ENCODE results near the gene SESN2.

Gene SESN2

DNA sequence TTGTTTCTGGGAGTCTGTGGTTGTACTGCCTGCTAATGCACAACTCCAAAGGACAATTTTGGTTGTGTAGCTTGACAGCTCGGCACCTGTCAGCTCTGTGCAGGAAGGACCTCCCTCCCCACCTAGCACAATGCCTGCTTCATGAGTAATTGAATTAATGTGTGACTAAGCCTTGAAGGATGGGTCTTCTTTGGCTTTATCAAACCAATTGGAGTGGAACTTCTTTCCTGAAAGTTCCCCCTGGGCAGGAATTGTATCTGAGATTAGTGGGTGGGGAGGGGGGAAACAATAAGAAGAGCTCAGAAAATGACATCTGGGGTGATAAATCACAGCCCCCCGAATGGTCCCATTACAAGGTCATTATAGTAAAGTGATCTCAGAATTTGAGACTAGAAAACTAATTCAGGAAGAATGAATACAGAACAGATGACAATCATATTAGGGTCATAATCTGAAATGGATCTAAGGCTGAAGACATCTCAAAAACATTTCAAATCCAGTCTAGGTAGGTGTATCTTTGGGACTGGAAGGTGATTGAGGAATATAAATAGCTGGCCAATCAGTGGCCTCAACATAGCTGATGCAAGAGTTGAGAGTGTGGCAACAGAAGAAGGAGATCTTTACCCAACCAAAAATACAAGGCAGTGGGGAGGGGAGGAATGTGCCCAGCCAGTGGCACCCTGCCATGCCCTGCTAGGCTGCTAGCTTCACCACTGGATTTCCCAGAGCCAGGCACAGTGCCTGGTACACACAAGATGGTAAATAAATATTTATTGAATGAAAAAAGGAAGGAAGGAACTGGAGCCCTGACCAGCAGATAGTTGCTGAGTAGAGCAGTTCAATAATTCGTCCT lies 10.1 kb upstream of the SESN2 start:
- no peak for DNase-seq (ENCODE audit: low read depth in 2 of 2)

DNA sequence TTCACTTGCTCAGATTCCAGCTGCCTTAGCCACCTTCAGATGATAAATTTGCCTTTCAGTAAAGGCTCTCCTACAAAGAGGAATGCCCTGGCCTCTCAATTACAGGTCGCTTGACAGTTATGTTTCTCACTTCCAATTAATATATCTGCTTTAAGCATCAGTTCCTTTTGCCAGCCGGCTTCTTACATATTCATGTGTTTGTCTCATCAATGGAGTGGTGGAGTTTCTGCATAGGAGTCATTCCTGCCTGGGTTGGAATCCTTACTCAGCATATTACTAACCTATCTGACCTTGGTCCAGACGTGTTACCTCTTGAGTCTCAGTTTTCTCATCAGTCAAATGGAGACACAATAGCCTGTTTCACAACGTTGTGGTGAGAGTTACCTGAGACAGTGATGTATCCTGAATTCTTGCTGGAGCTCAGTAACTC lies 9.4 kb upstream of the SESN2 start:
- DNase-seq (ENCODE audit: low read depth in 2 of 2): no peak

DNA sequence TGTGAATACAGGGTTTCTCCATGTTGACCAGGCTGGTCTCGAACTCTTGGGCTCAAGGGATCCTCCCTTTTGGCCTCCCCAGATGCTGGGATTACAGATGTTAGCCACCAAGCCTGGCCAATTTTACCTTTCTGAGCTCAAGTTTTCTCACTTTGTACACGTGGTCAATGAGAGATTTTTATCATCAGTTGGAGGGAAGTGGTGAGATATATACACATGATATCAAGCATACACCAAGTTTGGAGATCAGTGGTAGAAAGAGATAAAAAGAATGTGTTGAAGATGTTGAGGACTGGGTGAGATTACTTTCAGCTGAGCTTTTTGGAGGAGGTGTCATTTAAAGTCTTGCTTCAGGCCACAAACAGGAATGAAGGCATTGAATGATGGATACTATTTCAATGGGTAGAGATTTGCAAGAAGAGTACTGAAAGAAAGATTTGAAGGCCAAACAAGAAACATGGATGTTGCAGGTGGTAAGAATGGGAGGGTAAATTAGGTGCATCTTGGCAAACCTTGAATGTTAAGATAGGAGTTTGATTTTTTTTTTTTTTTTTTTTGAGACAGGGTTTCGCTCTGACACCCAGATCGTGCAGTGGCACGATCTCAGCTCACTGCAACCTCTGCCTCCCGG lies 3.0 kb upstream of the SESN2 start:
- DNase-seq (ENCODE audit: low read depth in 2 of 2): no peak

DNA sequence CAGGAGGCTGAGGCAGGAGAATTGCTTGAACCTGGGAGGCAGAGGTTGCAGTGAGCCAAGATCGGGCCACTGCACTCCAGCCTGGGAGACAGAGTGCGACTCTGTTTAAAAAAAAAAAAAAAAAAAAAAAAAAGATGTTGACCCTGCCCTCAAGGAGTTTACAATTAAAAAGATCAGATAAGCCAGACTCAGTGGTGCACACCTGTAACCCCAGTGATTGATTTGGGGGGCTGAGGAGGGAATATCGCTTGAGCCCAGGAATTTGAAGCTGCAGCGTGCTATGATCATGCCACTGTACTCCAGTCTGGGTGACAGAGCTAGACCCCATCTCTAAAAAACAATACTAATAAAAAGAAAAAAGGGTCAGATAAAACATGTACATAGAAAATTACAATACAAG lies 1.6 kb upstream of the SESN2 start:
- no peak for DNase-seq (ENCODE audit: low read depth in 2 of 2)

DNA sequence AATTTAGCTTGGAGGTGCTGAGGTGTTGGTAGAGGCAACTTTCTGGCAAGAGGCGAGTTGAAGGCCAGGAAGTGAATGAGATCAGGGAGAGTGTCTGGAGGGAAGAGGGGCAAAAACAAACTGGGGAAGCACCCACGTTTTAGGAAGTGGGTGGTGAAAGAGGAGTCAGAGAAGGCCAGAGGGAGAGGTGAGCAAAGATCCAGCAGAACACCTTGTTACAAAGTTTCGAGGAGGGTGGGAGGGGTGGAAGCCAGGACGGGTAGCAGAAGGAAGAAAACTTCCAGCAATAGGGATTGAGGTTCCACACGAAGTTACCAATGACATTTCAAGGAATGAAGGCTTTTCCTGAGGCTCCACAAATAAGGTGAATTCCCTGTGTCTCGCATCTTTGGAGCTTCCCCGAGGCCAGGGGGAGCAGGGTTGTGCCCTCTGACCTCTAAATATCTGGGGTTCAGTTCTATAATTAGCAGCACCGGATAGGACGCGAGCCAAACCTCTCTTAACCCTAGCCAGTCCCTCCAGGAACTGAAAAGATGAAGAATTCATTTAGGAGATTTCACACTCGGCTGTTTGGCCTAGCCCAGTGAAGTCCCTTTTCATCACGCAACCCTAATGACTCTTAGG lies 578 bp upstream of the SESN2 start:
- no peak for DNase-seq (ENCODE audit: low read depth in 2 of 2)

DNA sequence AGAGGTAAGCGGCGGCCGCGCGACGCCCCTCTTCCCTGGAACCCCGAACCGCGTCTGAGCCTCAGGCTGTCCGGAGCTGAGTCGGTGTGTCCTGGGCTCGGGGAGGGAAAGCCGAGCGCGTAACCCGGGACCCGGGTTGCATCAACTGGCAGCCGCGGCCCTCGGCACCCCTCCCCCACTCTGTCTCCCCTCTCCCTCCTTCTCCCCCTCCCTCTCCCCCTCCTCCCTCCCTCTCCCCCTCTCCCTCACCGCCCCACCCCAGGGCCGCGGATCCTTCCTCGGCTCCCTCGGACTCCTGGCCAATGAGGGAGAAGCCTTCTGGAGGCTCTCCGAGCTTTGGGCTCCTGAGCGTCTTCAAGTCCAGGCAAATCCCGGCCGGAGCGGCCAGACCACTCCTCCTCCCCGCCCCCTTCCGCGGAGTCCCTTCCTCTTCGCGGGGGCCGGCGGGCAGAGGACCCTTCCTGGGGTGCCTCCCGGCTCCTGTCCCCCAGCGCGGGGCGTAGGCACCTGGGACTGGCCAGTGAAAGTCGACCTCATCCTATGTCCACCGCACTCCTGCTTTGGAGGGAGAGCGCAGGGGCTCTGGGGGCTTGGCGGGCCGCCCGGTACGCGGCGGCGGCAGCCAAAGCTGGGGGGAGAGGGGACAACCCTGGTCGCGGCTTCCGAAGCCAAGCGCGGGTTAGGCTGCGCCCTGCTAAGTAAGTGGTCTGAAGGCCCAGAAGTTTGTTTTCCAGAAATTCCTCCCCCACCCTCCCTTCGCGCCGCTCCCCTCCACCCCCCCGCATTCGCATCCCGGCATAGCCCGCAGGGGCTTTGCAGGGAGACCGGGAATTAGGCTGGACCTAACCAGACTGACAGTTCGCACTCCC lies 850 bp downstream of the SESN2 start:
- DNase-seq (ENCODE audit: low read depth in 2 of 2): no peak

DNA sequence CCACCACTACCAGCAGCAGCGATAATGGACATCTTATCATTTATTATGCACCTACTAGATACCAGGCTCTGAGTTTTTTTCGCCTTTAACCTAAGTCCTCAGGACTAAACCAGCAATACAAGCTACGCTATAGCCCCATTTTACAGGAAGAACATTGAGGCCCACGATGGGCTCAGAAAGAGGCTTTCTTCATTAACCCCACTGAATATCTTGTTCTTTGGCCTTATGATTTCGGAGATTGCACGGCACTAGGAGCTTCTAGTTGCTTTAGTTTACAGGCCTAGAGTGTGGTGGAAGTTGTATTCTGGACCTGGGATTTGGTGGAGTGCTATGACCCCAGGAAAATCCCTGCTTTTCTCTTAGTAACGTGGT lies 1.5 kb downstream of the SESN2 start:
- DNase-seq (ENCODE audit: low read depth in 2 of 2): no peak

DNA sequence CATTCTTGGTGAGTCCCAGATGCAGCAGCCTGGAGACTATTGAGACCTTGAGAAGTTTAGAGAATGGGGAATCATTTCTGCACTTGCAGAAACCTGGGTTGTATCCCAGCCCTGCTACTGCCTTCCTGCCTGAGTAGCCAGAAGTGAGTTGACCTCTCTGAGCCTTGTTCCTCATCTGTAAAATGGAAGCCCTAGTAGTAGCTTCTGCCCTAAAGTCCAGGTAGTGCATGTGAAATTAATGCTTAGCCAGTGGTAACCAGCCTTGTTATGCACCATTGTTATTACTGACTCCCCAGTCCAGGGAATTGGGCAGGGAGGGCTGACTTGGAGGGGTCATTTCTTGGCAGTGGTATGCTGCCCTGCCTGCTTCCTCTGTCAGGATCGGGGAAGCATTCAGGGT lies 5.6 kb downstream of the SESN2 start:
- no peak for DNase-seq (ENCODE audit: low read depth in 2 of 2)

DNA sequence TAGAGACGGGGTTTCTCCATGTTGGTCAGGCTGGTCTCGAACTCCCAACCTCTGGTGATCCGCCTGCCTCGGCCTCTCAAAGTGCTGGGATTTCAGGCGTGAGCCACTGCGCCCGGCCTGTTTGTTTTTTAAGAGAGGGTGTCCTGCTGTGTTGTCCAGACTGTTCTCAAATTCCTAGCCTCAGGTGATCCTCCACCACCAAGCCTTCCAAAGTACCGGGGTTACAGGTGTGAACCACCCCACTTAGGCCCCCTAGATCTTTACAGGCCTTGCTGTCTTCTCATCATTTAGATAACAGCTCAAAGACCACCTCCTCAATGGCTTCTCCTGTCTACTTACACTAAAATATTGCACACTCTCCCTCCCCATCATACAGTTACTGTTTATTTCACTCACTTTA lies 6.3 kb downstream of the SESN2 start:
- no peak for DNase-seq (ENCODE audit: low read depth in 2 of 2)

DNA sequence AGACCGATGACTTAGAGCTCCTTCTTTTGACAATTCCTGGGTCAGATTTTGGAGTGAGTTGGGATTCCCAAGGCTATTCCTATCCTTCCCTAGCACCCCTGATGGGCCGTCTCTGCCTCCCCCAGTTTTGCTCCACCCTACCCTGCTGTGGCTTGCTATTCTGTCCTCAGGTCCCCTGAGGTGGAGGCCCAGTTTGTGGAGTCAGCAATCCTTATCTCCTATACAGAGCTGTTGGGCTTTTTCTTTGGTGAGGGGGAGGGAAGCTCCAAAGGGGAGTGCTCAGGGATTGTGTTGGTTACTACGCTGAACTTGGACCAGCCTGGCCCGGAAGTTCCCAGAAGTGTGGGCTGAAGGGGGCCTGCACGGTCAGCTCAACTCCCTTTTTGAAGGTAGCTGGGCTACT lies 7.6 kb downstream of the SESN2 start:
- no peak for DNase-seq (ENCODE audit: low read depth in 2 of 2)

DNA sequence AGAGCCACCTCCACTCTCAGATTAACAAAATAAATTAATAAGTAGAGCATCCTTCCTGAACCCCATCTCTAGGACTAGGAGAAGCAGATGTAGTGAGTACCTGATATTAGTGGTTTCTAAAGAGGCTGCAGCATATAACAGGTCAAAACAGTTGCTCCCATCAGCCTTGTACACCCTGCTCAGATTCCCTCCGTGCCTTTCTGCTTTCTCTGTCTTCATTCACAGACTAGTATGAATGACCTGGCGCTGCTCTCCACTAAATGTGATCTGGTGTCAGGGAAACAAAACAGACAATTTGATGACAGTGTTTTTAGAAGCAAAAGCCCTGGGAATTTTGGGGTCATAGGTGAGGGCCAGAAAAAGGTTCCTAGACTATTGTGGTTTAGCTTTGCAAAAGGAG lies 8.3 kb downstream of the SESN2 start:
- no peak for DNase-seq (ENCODE audit: low read depth in 2 of 2)

DNA sequence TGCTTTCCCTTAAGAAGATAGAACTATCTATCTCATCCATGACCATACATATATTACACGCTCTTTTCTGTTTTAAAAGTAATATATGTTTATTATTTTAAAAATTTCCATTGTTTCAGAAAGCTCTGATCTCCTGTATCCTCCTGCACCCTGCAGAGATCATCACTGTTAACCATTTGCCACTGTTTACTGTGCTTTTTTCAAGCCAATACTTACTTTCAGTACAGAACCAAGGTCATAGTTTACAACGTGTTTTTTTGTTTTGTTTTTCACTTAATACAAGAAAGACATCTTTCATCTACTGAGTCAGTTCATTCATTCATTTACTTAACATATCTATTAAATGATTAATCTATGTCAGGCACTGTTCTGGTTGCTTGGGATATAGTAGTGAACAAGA lies 10.2 kb downstream of the SESN2 start:
- no peak for DNase-seq (ENCODE audit: low read depth in 2 of 2)

DNA sequence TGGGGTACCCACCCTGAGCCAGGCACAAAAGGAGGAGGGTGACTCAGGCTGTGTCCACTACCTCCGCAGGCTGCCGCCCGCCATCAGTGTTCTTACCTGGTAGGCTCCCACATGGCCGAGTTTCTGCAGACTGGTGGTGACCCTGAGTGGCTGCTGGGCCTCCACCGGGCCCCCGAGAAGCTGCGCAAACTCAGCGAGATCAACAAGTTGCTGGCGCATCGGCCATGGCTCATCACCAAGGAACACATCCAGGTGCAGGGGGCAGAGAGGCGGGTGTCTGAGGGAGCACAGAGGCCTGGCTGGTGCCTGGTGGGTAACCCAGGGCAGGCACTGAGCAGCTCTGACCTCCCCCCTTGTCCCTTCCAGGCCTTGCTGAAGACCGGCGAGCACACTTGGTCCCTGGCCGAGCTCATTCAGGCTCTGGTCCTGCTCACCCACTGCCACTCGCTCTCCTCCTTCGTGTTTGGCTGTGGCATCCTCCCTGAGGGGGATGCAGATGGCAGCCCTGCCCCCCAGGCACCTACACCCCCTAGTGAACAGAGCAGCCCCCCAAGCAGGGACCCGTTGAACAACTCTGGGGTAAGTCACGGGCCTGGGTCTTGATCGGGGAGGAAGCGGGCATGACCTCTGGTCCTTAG lies 13.0 kb downstream of the SESN2 start:
- no peak for DNase-seq (ENCODE audit: low read depth in 2 of 2)

DNA sequence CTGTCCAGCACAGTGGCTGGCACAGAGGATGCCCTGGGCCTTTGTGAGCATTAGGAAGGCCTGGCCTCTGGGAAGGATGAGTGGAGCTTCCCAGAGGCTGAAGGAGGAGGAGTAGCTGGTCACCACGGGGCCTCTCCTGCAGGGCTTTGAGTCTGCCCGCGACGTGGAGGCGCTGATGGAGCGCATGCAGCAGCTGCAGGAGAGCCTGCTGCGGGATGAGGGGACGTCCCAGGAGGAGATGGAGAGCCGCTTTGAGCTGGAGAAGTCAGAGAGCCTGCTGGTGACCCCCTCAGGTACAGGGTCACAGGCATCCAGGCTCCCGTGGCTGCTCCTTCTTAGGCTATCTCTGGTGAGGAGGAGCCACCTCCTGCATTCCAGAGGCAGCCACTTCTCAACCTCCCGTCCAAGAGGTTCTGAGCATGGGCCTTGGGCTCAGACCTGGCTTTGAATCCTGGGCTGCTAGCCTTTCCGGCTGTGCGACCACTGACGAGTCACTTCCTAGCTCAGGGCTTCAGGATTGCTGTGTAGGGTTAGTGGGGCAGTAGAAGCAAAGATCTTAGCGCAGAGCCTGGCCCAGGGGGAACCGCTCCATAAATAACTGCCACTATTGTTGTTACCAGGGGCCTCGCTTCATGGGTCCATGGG lies 14.0 kb downstream of the SESN2 start:
- no peak for DNase-seq (ENCODE audit: low read depth in 2 of 2)

DNA sequence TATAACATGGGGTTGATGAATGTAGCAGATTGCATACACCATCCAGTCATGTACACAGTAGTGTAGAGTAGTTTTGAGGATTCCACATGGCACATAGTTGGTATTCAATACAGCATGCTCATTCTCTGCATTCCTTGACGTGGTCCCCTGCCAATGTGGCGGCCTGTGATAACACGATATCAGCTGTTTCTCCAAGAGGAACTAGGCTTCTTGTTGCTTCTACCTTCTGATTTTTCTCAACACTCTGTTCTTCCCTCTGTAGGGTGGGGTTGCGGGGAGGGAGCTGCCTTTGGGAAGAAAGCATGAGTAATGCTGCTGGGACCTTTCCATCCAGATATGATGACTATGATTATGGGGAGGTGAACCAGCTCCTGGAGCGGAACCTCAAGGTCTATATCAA lies 19.4 kb downstream of the SESN2 start:
- DNase-seq (ENCODE audit: low read depth in 2 of 2): no peak

DNA sequence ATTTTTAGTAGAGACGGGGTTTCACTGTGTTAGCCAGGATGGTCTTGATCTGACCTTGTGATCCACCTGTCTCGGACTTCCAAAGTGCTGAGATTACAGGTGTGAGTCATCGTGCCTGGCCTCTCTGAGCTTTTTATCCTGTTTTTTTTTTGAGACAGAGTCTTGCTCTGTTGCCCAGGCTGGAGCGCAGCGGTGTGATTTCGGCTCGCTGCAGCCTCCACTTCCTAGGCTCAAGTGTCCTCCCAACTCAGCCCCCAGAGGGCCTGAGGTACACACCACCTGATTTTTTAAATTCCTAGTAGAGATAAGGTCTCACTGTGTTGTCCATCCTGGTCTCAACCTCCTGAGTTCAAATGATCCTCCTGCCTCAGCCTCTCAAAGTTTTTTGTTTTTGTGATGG lies 20.4 kb downstream of the SESN2 start:
- DNase-seq (ENCODE audit: low read depth in 2 of 2): no peak

DNA sequence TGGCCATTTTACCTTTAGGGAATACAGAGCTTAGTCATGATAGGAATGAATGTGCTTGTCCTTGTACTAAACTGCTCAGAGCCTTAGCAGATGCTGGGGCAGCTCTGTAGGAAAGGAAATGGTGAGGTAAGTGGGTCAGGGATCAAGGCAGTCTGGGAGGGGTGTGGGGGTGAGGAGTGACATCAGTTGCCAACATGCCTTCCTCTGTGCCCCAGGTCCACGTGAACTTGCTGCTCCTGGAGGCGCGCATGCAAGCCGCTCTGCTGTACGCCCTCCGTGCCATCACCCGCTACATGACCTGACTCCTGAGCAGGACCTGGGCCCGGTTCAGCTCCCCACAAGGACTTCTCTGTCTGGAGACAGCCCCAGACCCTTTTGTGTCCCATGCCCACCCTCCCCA lies 21.2 kb downstream of the SESN2 start:
- DNase-seq (ENCODE audit: low read depth in 2 of 2): no peak

DNA sequence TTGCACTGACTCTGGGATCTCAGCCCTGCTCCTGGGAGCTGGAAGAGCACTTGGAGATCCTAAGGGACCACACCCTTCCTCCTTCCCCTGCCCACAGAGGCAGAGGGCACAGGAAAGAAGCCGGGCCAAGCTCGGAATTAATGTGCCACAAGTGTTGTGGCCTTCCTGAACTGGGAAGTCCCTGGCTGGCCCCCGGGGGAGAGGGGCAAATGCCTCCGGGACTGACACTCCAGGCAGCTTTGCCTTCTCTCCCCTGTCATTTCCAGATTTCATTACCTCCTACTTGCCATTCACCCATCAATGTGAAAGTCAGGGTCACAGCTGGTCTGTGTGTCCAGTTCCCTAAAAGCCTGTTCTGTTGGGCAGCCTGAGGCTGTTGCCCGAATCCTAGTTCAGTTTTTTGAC lies 21.7 kb downstream of the SESN2 start:
- no peak for DNase-seq (ENCODE audit: low read depth in 2 of 2)

DNA sequence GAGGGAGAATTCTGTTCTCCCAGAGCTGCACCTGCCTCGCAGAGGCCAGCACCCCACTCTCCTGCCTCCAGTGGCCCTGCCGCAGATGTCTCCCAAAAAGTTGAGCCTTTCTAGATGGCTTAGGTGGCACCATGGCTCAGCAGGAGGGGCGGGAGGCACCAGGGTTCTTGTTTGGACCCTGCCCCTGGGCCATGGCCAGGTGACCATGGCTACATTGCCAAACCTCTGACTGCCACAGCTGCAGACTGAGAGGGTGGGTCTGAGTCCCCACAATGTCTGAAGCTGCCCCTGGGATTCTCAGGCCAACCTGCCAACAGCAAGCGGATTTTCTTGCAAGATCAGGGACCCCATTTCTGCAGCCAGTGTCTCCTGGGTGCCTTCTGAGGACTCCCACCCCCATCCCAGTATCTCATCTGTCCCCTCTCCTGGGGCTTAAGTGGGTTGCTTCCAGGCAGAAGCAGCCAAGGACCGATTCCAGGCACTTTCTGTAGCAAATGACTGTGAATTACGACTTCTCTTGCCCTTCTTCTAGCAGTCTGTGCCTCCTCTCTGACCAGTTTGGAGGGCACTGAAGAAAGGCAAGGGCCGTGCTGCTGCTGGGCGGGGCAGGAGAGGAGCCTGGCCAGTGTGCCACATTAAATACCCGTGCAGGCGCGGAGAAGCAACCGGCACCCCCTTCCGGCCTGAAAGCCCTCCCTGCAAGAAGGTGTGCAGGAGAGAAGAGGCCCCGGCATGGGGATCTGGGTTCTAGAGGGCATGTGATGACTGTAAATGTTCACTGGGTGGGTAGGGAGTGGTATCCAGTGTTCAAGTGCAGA lies 22.5 kb downstream of the SESN2 start:
- DNase-seq (ENCODE audit: low read depth in 2 of 2): no peak

Data from activated CD4-positive, alpha-beta T cell treated with anti-CD3 and anti-CD28 coated beads for 24 hours (primary cell).